HEK293 (cell line): ENCODE results near the gene C5orf63.

Experiments used
- BCL11A ChIP-seq: fragments of 450-650 bp; formaldehyde crosslinking; IDR thresholded peaks from 2 replicates; pipeline ENCODE4 v1.5.1; 2016; ENCODE audit warnings: low read depth, missing biosample characterization, missing genetic modification characterization
- GFI1B ChIP-seq: fragments of 450-650 bp; formaldehyde crosslinking; IDR thresholded peaks from 2 replicates; pipeline ENCODE4 v1.5.1; 2016; ENCODE audit warnings: missing biosample characterization, missing genetic modification characterization
- KLF10 ChIP-seq: fragments of 450-650 bp; IDR thresholded peaks from 2 replicates; pipeline ENCODE4 v1.5.1; 2018; ENCODE audit warnings: missing biosample characterization, mild to moderate bottlenecking, missing genetic modification characterization
- OVOL3 ChIP-seq: fragments of 450-650 bp; formaldehyde crosslinking; IDR thresholded peaks from 2 replicates; pipeline ENCODE4 v1.5.1; 2016; ENCODE audit warnings: missing biosample characterization, missing genetic modification characterization
- PATZ1 ChIP-seq: fragments of 450-650 bp; formaldehyde crosslinking; IDR thresholded peaks from 2 replicates; pipeline ENCODE4 v1.5.1; 2016; ENCODE audit warnings: missing biosample characterization, missing genetic modification characterization
- SALL2 ChIP-seq: fragments of 450-650 bp; formaldehyde crosslinking; IDR thresholded peaks from 2 replicates; pipeline ENCODE4 v1.5.0; 2017; ENCODE audit warnings: missing biosample characterization, mild to moderate bottlenecking, missing genetic modification characterization, borderline replicate concordance
- SCRT2 ChIP-seq: fragments of 450-650 bp; formaldehyde crosslinking; IDR thresholded peaks from 2 replicates; pipeline ENCODE4 v1.5.1; 2016; ENCODE audit warnings: missing biosample characterization, missing genetic modification characterization
- SETDB1 ChIP-seq: IDR thresholded peaks from one replicate; pipeline ENCODE4 v1.6.1; 2017; ENCODE audit warnings: mild to moderate bottlenecking, low read length, moderate library complexity, mixed read lengths; ENCODE audit not compliant: insufficient read length
- ZBTB10 ChIP-seq: fragments of 450-650 bp; formaldehyde crosslinking; IDR thresholded peaks from 2 replicates; pipeline ENCODE4 v1.5.1; 2016; ENCODE audit warnings: missing biosample characterization, missing genetic modification characterization
- ZBTB11 ChIP-seq: fragments of 450-650 bp; formaldehyde crosslinking; conservative IDR thresholded peaks from 2 replicates; pipeline ENCODE4 v1.5.1; 2016; ENCODE audit warnings: low read depth, missing biosample characterization, missing genetic modification characterization
- ZBTB21 ChIP-seq: fragments of 450-650 bp; formaldehyde crosslinking; IDR thresholded peaks from 2 replicates; pipeline ENCODE4 v1.5.1; 2017; ENCODE audit warnings: missing biosample characterization, missing genetic modification characterization
- ZBTB49 ChIP-seq: fragments of 450-650 bp; formaldehyde crosslinking; IDR thresholded peaks from 2 replicates; pipeline ENCODE4 v1.5.1; 2016; ENCODE audit warnings: missing biosample characterization, missing genetic modification characterization, low read depth
- ZBTB7A ChIP-seq: fragments of 450-650 bp; formaldehyde crosslinking; IDR thresholded peaks from 2 replicates; pipeline ENCODE4 v1.5.1; 2016; ENCODE audit warnings: low read depth, missing biosample characterization, missing genetic modification characterization
- ZEB2 ChIP-seq: fragments of 450-650 bp; formaldehyde crosslinking; IDR thresholded peaks from 2 replicates; pipeline ENCODE4 v1.5.1; 2016; ENCODE audit warnings: missing biosample characterization, missing genetic modification characterization
- ZFP3 ChIP-seq: fragments of 450-650 bp; formaldehyde crosslinking; IDR thresholded peaks from 2 replicates; pipeline ENCODE4 v1.5.1; 2016; ENCODE audit warnings: low read depth, missing biosample characterization, missing genetic modification characterization
- ZNF10 ChIP-seq: fragments of 450-650 bp; formaldehyde crosslinking; IDR thresholded peaks from 2 replicates; pipeline ENCODE4 v1.5.1; 2017; ENCODE audit warnings: missing biosample characterization, missing genetic modification characterization
- ZNF155 ChIP-seq: fragments of 450-650 bp; formaldehyde crosslinking; IDR thresholded peaks from 2 replicates; pipeline ENCODE4 v1.5.1; 2016; ENCODE audit warnings: missing biosample characterization, missing genetic modification characterization
- ZNF266 ChIP-seq: fragments of 450-650 bp; formaldehyde crosslinking; IDR thresholded peaks from 2 replicates; pipeline ENCODE4 v1.5.1; 2016; ENCODE audit warnings: missing biosample characterization, missing genetic modification characterization, low read depth
- ZNF274 ChIP-seq, 2 experiments: fragments of 200-500 bp in 1 of 2; fragments of 450-650 bp in 1 of 2; sonication (Bioruptor generic) in 1 of 2; formaldehyde crosslinking in 1 of 2; IDR thresholded peaks; 2 replicates each; pipeline versions ENCODE4 v1.5.1 to v1.6.1; 2014 to 2016; ENCODE audit warnings: borderline replicate concordance in 1 of 2, inconsistent platforms in 1 of 2, low read length in 1 of 2, missing biosample characterization in 1 of 2, missing genetic modification characterization in 1 of 2
- ZNF350 ChIP-seq: fragments of 450-650 bp; formaldehyde crosslinking; IDR thresholded peaks from 2 replicates; pipeline ENCODE4 v1.5.0; 2017; ENCODE audit warnings: missing biosample characterization, mild to moderate bottlenecking, missing genetic modification characterization
- ZNF488 ChIP-seq: fragments of 450-650 bp; formaldehyde crosslinking; IDR thresholded peaks from 2 replicates; pipeline ENCODE4 v1.5.1; 2016; ENCODE audit warnings: missing biosample characterization, missing genetic modification characterization
- ZNF513 ChIP-seq: fragments of 450-650 bp; IDR thresholded peaks from 2 replicates; pipeline ENCODE4 v1.5.1; 2018; ENCODE audit warnings: missing biosample characterization, missing genetic modification characterization
- ZNF624 ChIP-seq: fragments of 450-650 bp; formaldehyde crosslinking; IDR thresholded peaks from 2 replicates; pipeline ENCODE4 v1.5.1; 2017; ENCODE audit warnings: missing biosample characterization, missing genetic modification characterization
- ZNF670 ChIP-seq: fragments of 450-650 bp; formaldehyde crosslinking; IDR thresholded peaks from 2 replicates; pipeline ENCODE4 v1.5.1; 2016; ENCODE audit warnings: missing biosample characterization, missing genetic modification characterization, low read depth
- ZNF777 ChIP-seq: fragments of 450-650 bp; formaldehyde crosslinking; IDR thresholded peaks from 2 replicates; pipeline ENCODE4 v1.5.1; 2017; ENCODE audit warnings: missing biosample characterization, missing genetic modification characterization, borderline replicate concordance

The C5orf63 gene

GRCh38 chr5:127030259-127031146 is 42.8 kb downstream of the C5orf63 start, which contains the start of gene MARCHF3 (continued):
- TF ChIP-seq ZBTB49, result no peak
- peak; percentile 89 for TF ChIP-seq SCRT2
- TF ChIP-seq ZNF670, result no peak
- TF ChIP-seq GFI1B (tag by site-specific recombination), result no peak
- 0 out of 2 replicates have a peak, but pooled peaks have one; percentile 12 for TF ChIP-seq ZBTB21
- TF ChIP-seq ZBTB11 (tag by site-specific recombination), result peak; percentile 49; the same call in 1 of the 2 replicates
- TF ChIP-seq ZNF624, result 0 out of 2 replicates have a peak, but pooled peaks have one; percentile 28
- no peak for TF ChIP-seq ZNF488 (tag by site-specific recombination)
- no peak for TF ChIP-seq SETDB1
- TF ChIP-seq ZNF513, result 0 out of 2 replicates have a peak, but pooled peaks have one; percentile 14
- no peak for TF ChIP-seq ZFP3
- TF ChIP-seq OVOL3 (tag by site-specific recombination), result 0 out of 2 replicates have a peak, but pooled peaks have one; percentile 36
- TF ChIP-seq ZNF274 (IDR thresholded peaks at IDR 0.05; ENCODE audit: low read length), result no peak
- no peak for TF ChIP-seq ZNF274 (tag by site-specific recombination; IDR thresholded peaks at IDR 0.05; ENCODE audit: borderline replicate concordance)
- TF ChIP-seq KLF10 (tag by site-specific recombination), result 0 out of 2 replicates have a peak, but pooled peaks have one; percentile 23
- TF ChIP-seq BCL11A (tag by site-specific recombination), result no peak
- no peak for TF ChIP-seq ZBTB10
- peak; percentile 21; the same call in 1 of the 2 replicates for TF ChIP-seq ZNF10
- no peak for TF ChIP-seq ZNF350 (tag by site-specific recombination)
- TF ChIP-seq ZNF266, result no peak
- peak; percentile 45 for TF ChIP-seq PATZ1 (tag by site-specific recombination)
- peak; percentile 80 for TF ChIP-seq ZNF777 (tag by site-specific recombination)
- no peak; the same call in 1 of the 2 replicates for TF ChIP-seq ZBTB7A (tag by site-specific recombination)
- TF ChIP-seq ZNF155 (tag by site-specific recombination), result no peak
- no peak for TF ChIP-seq SALL2
- TF ChIP-seq ZEB2 (tag by site-specific recombination), result peak; percentile 65
